ENCODE measurements around the gene SORCS1.

DNA sequence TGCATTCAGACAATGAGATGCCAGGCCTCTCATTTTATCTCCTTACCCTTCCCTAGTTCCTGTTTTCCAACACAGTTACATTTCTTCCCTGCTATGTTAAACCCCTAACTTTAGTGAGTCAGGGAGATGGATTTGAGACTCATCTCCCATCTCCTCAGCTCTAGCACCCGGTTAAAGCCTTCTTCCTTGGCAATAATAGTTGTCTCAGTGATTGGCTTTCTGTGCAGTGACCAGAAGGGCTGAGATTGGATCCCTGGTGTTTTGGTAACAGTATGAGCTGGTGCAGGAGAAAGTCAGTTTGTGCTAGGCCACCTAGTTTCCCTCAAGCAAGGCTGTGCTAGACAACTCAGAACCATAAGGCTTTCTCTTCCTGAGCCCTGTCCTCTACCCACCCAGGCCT, 212.5 kb downstream of the SORCS1 start:
- TF ChIP-seq, protein P1, sequence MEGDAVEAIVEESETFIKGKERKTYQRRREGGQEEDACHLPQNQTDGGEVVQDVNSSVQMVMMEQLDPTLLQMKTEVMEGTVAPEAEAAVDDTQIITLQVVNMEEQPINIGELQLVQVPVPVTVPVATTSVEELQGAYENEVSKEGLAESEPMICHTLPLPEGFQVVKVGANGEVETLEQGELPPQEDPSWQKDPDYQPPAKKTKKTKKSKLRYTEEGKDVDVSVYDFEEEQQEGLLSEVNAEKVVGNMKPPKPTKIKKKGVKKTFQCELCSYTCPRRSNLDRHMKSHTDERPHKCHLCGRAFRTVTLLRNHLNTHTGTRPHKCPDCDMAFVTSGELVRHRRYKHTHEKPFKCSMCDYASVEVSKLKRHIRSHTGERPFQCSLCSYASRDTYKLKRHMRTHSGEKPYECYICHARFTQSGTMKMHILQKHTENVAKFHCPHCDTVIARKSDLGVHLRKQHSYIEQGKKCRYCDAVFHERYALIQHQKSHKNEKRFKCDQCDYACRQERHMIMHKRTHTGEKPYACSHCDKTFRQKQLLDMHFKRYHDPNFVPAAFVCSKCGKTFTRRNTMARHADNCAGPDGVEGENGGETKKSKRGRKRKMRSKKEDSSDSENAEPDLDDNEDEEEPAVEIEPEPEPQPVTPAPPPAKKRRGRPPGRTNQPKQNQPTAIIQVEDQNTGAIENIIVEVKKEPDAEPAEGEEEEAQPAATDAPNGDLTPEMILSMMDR (IDR thresholded peaks at IDR 0.05) = no peak
- TF ChIP-seq POLR2AphosphoS5 (IDR thresholded peaks at IDR 0.05) = no peak
